A673 (cell line): ENCODE data around the gene ST7. TPM values are rescaled to one million over a fixed set of nuclear protein-coding genes. Genes with fewer than 3 reads are reported as not detected.

Experiments
- BruUV-seq: library from RNA; stranded (reverse); fragments of 400-500 nt; replicated peaks from 2 replicates; lab custom pipeline; 2021; lab: Mats Ljungman, UMichigan
- CTCF ChIA-PET: fragments of 300-600 bp; sonication (Branson Sonifier 250); formaldehyde crosslinking; loops from one replicate; lab custom pipeline; 2022; ENCODE audit warnings: antibody characterized with exemption; lab: Charles Lee
- POLR2A ChIA-PET: fragments of 300-600 bp; sonication (Branson Sonifier 250); formaldehyde crosslinking; loops from one replicate; lab custom pipeline; 2022; ENCODE audit warnings: antibody characterized with exemption; ENCODE audit not compliant: low non-redundant PET; lab: Charles Lee
- DNase-seq: peaks from one replicate; pipeline ENCODE4 v3.0.0-alpha.2; 2015; ENCODE audit warnings: low spot score
- H3K27ac ChIP-seq: fragments of 200-600 bp; sonication (generic); 2 replicates; pipeline ENCODE4 v1.5.1; 2016; ENCODE audit warnings: mixed run types, low read depth, mild to moderate bottlenecking, mixed read lengths, antibody characterized with exemption, low read length; ENCODE audit not compliant: poor library complexity, severe bottlenecking
- H3K27me3 ChIP-seq: fragments of 200-600 bp; sonication (generic); replicated peaks from 2 replicates; pipeline ENCODE4 v1.6.1; 2017; ENCODE audit warnings: mixed run types, low read depth, mild to moderate bottlenecking, mixed read lengths, antibody characterized with exemption, low read length; ENCODE audit not compliant: insufficient read depth, poor library complexity
- H3K36me3 ChIP-seq: fragments of 200-600 bp; sonication (generic); 2 replicates; pipeline ENCODE4 v1.6.1; 2016; ENCODE audit warnings: mixed run types, mild to moderate bottlenecking, mixed read lengths, antibody characterized with exemption, low read length; ENCODE audit not compliant: insufficient read depth, poor library complexity, severe bottlenecking
- H3K4me1 ChIP-seq: fragments of 200-600 bp; sonication (generic); 2 replicates; pipeline ENCODE4 v1.6.1; 2017; ENCODE audit warnings: mixed run types, mild to moderate bottlenecking, mixed read lengths, antibody characterized with exemption, low read length; ENCODE audit not compliant: insufficient read depth, poor library complexity, severe bottlenecking
- H3K4me3 ChIP-seq: fragments of 200-600 bp; sonication (generic); 2 replicates; pipeline ENCODE4 v1.5.1; 2016; ENCODE audit warnings: low read depth, mixed run types, mild to moderate bottlenecking, mixed read lengths, low read length; ENCODE audit not compliant: poor library complexity, severe bottlenecking
- H3K9me3 ChIP-seq: fragments of 200-600 bp; sonication (generic); 2 replicates; pipeline ENCODE4 v1.6.1; 2016; ENCODE audit warnings: mixed run types, low read depth, mild to moderate bottlenecking, mixed read lengths, antibody characterized with exemption, low read length; ENCODE audit not compliant: poor library complexity, severe bottlenecking
- CTCF ChIP-seq: fragments of 300-800, 200-600 bp; sonication (generic); conservative IDR thresholded peaks from 2 replicates; pipeline ENCODE4 v1.5.1; 2017; ENCODE audit warnings: low read depth, mild to moderate bottlenecking, antibody characterized with exemption, low read length, moderate library complexity, mixed read lengths
- EZH2 ChIP-seq: fragments of 200-600 bp; sonication (generic); IDR thresholded peaks from 2 replicates; pipeline ENCODE4 v1.6.1; 2017; ENCODE audit warnings: borderline replicate concordance, low read depth, mild to moderate bottlenecking, mixed read lengths, antibody characterized with exemption, low read length; ENCODE audit not compliant: poor library complexity, severe bottlenecking
- intact Hi-C: fragments of 100-400 bp; cut with micrococcal nuclease; formaldehyde crosslinking; loops from one replicate; pipeline ENCODE4 v1.10.0; 2022; ENCODE audit not compliant: unreplicated experiment
- total RNA-seq: library from RNA; stranded (reverse); gene quantifications from 2 replicates; pipeline ENCODE4 v1.2.3, GENCODE V29; 2021

Gene ST7
- total RNA-seq, 1 experiment from 2014 or later = 24.3 TPM

GRCh38 chr7:117018713-117019112 is 65.4 kb downstream of the ST7 start:
- H3K4me1 ChIP-seq = peaks cover 38% of the 10 kb centered on the region
- CTCF ChIA-PET = no interaction called here

GRCh38 chr7:117019287-117019686 is 66.0 kb downstream of the ST7 start:
- POLR2A ChIA-PET = no interaction called here
- Histone ChIP-seq H3K27ac (no peak overlapping the region), H3K4me3 (no peak overlapping the region), H3K36me3 (no peaks in the 10 kb centered on the region), H3K27me3 (no peaks in the 10 kb centered on the region), H3K9me3 (no peaks in the 10 kb centered on the region), H3K4me1 (peaks cover 33% of the 10 kb centered on the region)
- CTCF ChIA-PET = no interaction called here
- BruUV-seq = no TSS peak
- intact Hi-C loops = no loop called here
- DNase-seq = no peak
- TF ChIP-seq EZH2 (no peak), CTCF (no peak)

More at GRCh38 chr7:117018713-117019112, 65.4 kb downstream of the ST7 start:
- H3K36me3 ChIP-seq = no peaks in the 10 kb centered on the region
- POLR2A ChIA-PET = no interaction called here
- H3K27ac ChIP-seq = no peak overlapping the region
- BruUV-seq = no TSS peak
- no peaks in the 10 kb centered on the region for H3K9me3 ChIP-seq
- TF ChIP-seq EZH2 (no peak), CTCF (no peak)
- intact Hi-C loops = no loop called here
- DNase-seq = no peak
- H3K4me3 ChIP-seq = no peak overlapping the region
- H3K27me3 ChIP-seq = no peaks in the 10 kb centered on the region

- ChIA-PET CTCF (no interaction called here), POLR2A (no interaction called here)
- no peaks in the 10 kb centered on the region for H3K9me3 ChIP-seq
- H3K27me3 ChIP-seq = no peaks in the 10 kb centered on the region
- H3K36me3 ChIP-seq = no peaks in the 10 kb centered on the region
- intact Hi-C loops = no loop called here
- no TSS peak for BruUV-seq
- peak; percentile 56 for DNase-seq
- peak overlapping the region; percentile 45 for H3K27ac ChIP-seq
- no peak for TF ChIP-seq EZH2
- H3K4me1 ChIP-seq = peaks cover 27% of the 10 kb centered on the region
- H3K4me3 ChIP-seq = no peak overlapping the region
Measured at GRCh38 chr7:117019786-117020590, 66.7 kb downstream of the ST7 start.
